Thyroid gland (tissue), 4 donors: ENCODE measurements around the gene PDCD2L.

Experiments used
- CTCF ChIP-seq, 6 experiments: fragments of 200-600 bp in 3 of 6; fragments of 450-650 bp in 3 of 6; sonication (generic) in 3 of 6; IDR thresholded peaks; one replicate each; pipeline ENCODE4 v1.5.1; 2016 to 2019; ENCODE audit warnings: antibody characterized with exemption in 6 of 6, mild to moderate bottlenecking in 2 of 6, inconsistent platforms in 1 of 6, moderate library complexity in 1 of 6
- POLR2A ChIP-seq, 2 donors: fragments of 450-650 bp; IDR thresholded peaks; one replicate each; pipeline ENCODE4 v1.6.1; 2017; ENCODE audit warnings: antibody characterized with exemption in 2 of 2, mild to moderate bottlenecking in 2 of 2, moderate library complexity in 1 of 2

GRCh38 chr19:34370117-34370516 lies 34.1 kb upstream of the PDCD2L start:
- TF ChIP-seq CTCF (IDR thresholded peaks at IDR 0.05), result no peak
- TF ChIP-seq POLR2A (IDR thresholded peaks at IDR 0.05), result no peak
